ENCODE measurements around the gene CCDC148.

CCDC148 gene

DNA sequence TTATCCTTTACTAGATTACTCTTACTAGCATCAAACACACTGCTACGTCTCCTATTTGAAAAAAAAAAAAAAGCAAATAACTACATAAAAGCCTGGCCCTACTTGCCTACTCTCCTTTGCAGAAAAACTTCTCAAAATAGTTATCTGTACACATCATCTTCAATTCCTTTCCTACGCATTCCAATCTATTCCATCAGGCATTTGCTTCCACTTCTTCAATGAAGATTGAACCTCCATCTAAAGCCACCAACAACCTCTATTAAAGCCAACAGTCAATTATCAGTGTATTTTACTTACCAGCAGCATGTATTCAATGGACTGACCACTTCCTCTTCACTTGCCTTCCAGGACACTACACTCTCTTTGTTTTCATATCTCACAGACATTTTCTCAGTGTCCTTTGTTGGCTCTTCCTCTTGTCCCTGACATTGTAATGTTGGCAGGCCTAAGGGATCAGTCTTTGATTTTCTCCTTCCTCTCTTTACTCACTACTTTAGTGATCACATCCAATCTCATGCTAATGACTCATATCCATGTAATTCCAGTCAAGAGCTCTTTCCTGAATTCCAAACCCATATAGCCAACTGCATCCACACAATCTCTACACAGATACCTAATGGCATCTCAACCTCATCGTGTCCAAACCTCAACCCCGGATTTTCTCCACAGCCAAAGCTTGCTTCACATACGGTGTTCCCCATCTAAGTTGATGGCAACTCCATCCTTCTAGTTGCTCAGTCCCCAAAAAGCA, 131.3 kb downstream of the CCDC148 start:
- no peak for DNase-seq (ENCODE audit: low read depth in 1 of 2, low spot score in 1 of 2)
- no peak overlapping the region for H3K27ac ChIP-seq (replicated peaks)
- no peaks in the 10 kb centered on the region for H3K27me3 ChIP-seq (ENCODE audit: insufficient read depth, poor library complexity, severe bottlenecking)
- no peak for TF ChIP-seq GABPA (IDR thresholded peaks at IDR 0.05; ENCODE audit: low read depth)
- TF ChIP-seq, protein P1, sequence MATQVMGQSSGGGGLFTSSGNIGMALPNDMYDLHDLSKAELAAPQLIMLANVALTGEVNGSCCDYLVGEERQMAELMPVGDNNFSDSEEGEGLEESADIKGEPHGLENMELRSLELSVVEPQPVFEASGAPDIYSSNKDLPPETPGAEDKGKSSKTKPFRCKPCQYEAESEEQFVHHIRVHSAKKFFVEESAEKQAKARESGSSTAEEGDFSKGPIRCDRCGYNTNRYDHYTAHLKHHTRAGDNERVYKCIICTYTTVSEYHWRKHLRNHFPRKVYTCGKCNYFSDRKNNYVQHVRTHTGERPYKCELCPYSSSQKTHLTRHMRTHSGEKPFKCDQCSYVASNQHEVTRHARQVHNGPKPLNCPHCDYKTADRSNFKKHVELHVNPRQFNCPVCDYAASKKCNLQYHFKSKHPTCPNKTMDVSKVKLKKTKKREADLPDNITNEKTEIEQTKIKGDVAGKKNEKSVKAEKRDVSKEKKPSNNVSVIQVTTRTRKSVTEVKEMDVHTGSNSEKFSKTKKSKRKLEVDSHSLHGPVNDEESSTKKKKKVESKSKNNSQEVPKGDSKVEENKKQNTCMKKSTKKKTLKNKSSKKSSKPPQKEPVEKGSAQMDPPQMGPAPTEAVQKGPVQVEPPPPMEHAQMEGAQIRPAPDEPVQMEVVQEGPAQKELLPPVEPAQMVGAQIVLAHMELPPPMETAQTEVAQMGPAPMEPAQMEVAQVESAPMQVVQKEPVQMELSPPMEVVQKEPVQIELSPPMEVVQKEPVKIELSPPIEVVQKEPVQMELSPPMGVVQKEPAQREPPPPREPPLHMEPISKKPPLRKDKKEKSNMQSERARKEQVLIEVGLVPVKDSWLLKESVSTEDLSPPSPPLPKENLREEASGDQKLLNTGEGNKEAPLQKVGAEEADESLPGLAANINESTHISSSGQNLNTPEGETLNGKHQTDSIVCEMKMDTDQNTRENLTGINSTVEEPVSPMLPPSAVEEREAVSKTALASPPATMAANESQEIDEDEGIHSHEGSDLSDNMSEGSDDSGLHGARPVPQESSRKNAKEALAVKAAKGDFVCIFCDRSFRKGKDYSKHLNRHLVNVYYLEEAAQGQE (IDR thresholded peaks at IDR 0.05; ENCODE audit: insufficient replicate concordance, low read depth) = no peak
- no peak for TF ChIP-seq POLR2AphosphoS5 (IDR thresholded peaks at IDR 0.05; ENCODE audit: low read depth)
- TF ChIP-seq, protein P2, sequence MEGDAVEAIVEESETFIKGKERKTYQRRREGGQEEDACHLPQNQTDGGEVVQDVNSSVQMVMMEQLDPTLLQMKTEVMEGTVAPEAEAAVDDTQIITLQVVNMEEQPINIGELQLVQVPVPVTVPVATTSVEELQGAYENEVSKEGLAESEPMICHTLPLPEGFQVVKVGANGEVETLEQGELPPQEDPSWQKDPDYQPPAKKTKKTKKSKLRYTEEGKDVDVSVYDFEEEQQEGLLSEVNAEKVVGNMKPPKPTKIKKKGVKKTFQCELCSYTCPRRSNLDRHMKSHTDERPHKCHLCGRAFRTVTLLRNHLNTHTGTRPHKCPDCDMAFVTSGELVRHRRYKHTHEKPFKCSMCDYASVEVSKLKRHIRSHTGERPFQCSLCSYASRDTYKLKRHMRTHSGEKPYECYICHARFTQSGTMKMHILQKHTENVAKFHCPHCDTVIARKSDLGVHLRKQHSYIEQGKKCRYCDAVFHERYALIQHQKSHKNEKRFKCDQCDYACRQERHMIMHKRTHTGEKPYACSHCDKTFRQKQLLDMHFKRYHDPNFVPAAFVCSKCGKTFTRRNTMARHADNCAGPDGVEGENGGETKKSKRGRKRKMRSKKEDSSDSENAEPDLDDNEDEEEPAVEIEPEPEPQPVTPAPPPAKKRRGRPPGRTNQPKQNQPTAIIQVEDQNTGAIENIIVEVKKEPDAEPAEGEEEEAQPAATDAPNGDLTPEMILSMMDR (IDR thresholded peaks at IDR 0.05; ENCODE audit: insufficient read depth, low read length) = no peak
- TF ChIP-seq SPI1 (IDR thresholded peaks at IDR 0.05; ENCODE audit: borderline replicate concordance, low read depth) = no peak
- no peak overlapping the region for H3K4me3 ChIP-seq (replicated peaks; ENCODE audit: insufficient read depth, low read length)

DNA sequence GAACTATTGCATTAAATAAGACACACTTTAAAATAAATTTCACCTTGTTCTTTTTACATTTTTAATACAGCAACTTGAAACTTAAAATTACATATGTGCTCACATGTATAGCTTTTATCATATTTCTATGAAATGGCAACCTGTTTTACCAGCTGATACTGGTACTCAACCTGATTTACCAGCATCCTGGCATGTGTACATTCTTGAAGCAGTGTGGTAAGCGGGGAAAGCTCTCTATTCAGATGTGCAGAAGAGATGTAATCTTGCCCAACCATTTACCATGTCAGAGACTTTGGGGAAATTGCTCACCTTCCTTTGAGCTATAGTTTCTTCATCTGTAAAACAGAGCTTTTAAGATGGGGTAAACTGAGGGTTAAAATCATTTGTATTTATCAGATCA, 133.2 kb downstream of the CCDC148 start:
- Histone ChIP-seq H3K27ac (replicated peaks) (no peak overlapping the region), H3K27me3 (ENCODE audit: insufficient read depth, poor library complexity, severe bottlenecking) (no peaks in the 10 kb centered on the region), H3K4me3 (replicated peaks; ENCODE audit: insufficient read depth, low read length) (no peak overlapping the region)
- no peak for TF ChIP-seq SPI1 (IDR thresholded peaks at IDR 0.05; ENCODE audit: borderline replicate concordance, low read depth)
- TF ChIP-seq, protein P2 (IDR thresholded peaks at IDR 0.05; ENCODE audit: insufficient read depth, low read length) = no peak
- TF ChIP-seq GABPA (IDR thresholded peaks at IDR 0.05; ENCODE audit: low read depth) = no peak
- no peak for TF ChIP-seq POLR2AphosphoS5 (IDR thresholded peaks at IDR 0.05; ENCODE audit: low read depth)
- TF ChIP-seq, protein P1 (IDR thresholded peaks at IDR 0.05; ENCODE audit: insufficient replicate concordance, low read depth) = no peak
- no peak for DNase-seq (ENCODE audit: low read depth in 1 of 2, low spot score in 1 of 2)

DNA sequence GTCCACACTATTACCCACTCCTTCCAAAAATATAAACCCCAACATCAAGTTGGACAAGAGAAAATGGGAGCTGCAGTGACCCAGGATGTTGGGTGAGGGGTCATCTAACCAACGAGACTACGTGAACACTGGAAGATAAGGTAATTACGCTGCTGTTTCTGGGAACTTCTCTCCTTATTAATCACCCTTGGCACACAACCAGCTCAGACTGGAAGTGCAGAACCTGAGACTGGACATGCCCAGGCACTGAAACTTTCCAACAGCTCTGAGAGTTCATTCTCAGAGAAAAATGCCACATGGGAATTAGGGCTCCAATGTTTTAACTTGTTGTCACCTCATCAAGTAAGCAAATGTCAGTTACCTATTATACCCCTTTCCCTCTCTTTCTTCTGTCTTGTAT, 135.3 kb downstream of the CCDC148 start:
- TF ChIP-seq, protein P1 (IDR thresholded peaks at IDR 0.05; ENCODE audit: insufficient replicate concordance, low read depth) = no peak
- TF ChIP-seq GABPA (IDR thresholded peaks at IDR 0.05; ENCODE audit: low read depth) (no peak), SPI1 (IDR thresholded peaks at IDR 0.05; ENCODE audit: borderline replicate concordance, low read depth) (no peak), POLR2AphosphoS5 (IDR thresholded peaks at IDR 0.05; ENCODE audit: low read depth) (no peak)
- TF ChIP-seq, protein P2 (IDR thresholded peaks at IDR 0.05; ENCODE audit: insufficient read depth, low read length) = no peak
- Histone ChIP-seq H3K27me3 (ENCODE audit: insufficient read depth, poor library complexity, severe bottlenecking) (peaks cover 1% of the 10 kb centered on the region), H3K4me3 (replicated peaks; ENCODE audit: insufficient read depth, low read length) (no peak overlapping the region), H3K27ac (replicated peaks) (no peak overlapping the region)
- DNase-seq (ENCODE audit: low read depth in 1 of 2, low spot score in 1 of 2) = no peak

Data from HL-60 (cell line).